KMS-11 (cell line): Measurements from ENCODE around the gene EPX.
A peak's percentile ranks its signal among the peaks of the same experiment; 100 is the strongest.

Source experiments
- H2AFZ ChIP-seq: fragments of 200-600 bp; sonication (generic); 2 replicates; pipeline ENCODE4 v1.6.1; 2016; ENCODE audit warnings: antibody characterized with exemption, mixed run types, low read depth
- H3K27ac ChIP-seq: fragments of 200-600 bp; sonication (generic); 2 replicates; pipeline ENCODE4 v1.6.1; 2016; ENCODE audit warnings: mild to moderate bottlenecking, mixed run types
- H3K27me3 ChIP-seq: fragments of 200-600 bp; sonication (generic); 2 replicates; pipeline ENCODE4 v1.6.1; 2017; ENCODE audit warnings: mild to moderate bottlenecking, low read depth, mixed run types, moderate library complexity; ENCODE audit not compliant: insufficient read depth
- H3K36me3 ChIP-seq: fragments of 200-600 bp; sonication (generic); 2 replicates; pipeline ENCODE4 v1.6.1; 2017; ENCODE audit warnings: mild to moderate bottlenecking, mixed run types; ENCODE audit not compliant: insufficient read depth
- H3K4me1 ChIP-seq: fragments of 200-600 bp; sonication (generic); 2 replicates; pipeline ENCODE4 v1.6.1; 2016; ENCODE audit warnings: mild to moderate bottlenecking, low read depth, mixed run types; ENCODE audit not compliant: poor library complexity, severe bottlenecking
- H3K4me2 ChIP-seq: fragments of 200-600 bp; sonication (generic); 2 replicates; pipeline ENCODE4 v1.7.0; 2016; ENCODE audit warnings: mild to moderate bottlenecking, mixed run types
- H3K4me3 ChIP-seq: fragments of 200-600 bp; sonication (generic); IDR thresholded peaks from 2 replicates; pipeline ENCODE4 v1.6.1; 2017; ENCODE audit warnings: low read depth, low read length, mixed read lengths; ENCODE audit not compliant: insufficient read depth
- H3K79me2 ChIP-seq: fragments of 200-600 bp; sonication (generic); 2 replicates; pipeline ENCODE4 v1.6.1; 2016; ENCODE audit warnings: low read depth, mixed run types; ENCODE audit not compliant: insufficient read depth
- H3K9ac ChIP-seq: fragments of 200-600 bp; sonication (generic); 2 replicates; pipeline ENCODE4 v1.6.1; 2016; ENCODE audit warnings: mild to moderate bottlenecking, mixed run types
- H4K20me1 ChIP-seq: fragments of 200-600 bp; sonication (generic); 2 replicates; pipeline ENCODE4 v1.6.1; 2016; ENCODE audit warnings: mild to moderate bottlenecking, mixed run types; ENCODE audit not compliant: insufficient read depth
- CTCF ChIP-seq: fragments of 200-600 bp; sonication (generic); conservative IDR thresholded peaks from 2 replicates; pipeline ENCODE4 v1.6.1; 2017; ENCODE audit warnings: low read depth, mild to moderate bottlenecking, antibody characterized with exemption, low read length, moderate library complexity, mixed read lengths

Gene EPX

GRCh38 chr17:58215685-58216084 is 23.2 kb downstream of the EPX start:
- Histone ChIP-seq H3K4me1 (peaks cover 8% of the 10 kb centered on the region), H3K4me2 (no peak overlapping the region), H2AFZ (no peak overlapping the region), H4K20me1 (no peaks in the 10 kb centered on the region), H3K27me3 (no peaks in the 10 kb centered on the region), H3K9ac (no peak overlapping the region), H3K4me3 (no peak overlapping the region), H3K79me2 (no peaks in the 10 kb centered on the region), H3K27ac (no peak overlapping the region), H3K36me3 (no peaks in the 10 kb centered on the region)
- TF ChIP-seq CTCF: peak; percentile 22; the same call in 1 of the 2 replicates

GRCh38 chr17:58217766-58218165 is 25.2 kb downstream of the EPX start:
- H3K27ac ChIP-seq: no peak overlapping the region
- no peaks in the 10 kb centered on the region for H3K79me2 ChIP-seq
- peaks cover 8% of the 10 kb centered on the region for H3K4me1 ChIP-seq
- H3K36me3 ChIP-seq: no peaks in the 10 kb centered on the region
- no peaks in the 10 kb centered on the region for H4K20me1 ChIP-seq
- no peak overlapping the region for H3K9ac ChIP-seq
- H2AFZ ChIP-seq: no peak overlapping the region
- H3K27me3 ChIP-seq: no peaks in the 10 kb centered on the region
- H3K4me3 ChIP-seq: no peak overlapping the region
- TF ChIP-seq CTCF: no peak
- H3K4me2 ChIP-seq: no peak overlapping the region

GRCh38 chr17:58219007-58219788 is 26.7 kb downstream of the EPX start, which contains the start of gene MKS1:
Gene MKS1, minus strand, starts transcription at chr17:58219255. Its CDS starts 25 bp downstream, at chr17:58219230.
- no peak within 1 kb of the TSS for H3K4me3 ChIP-seq
- no peaks in the 10 kb centered on the region for H3K79me2 ChIP-seq
- peak within 1 kb of the TSS; percentile 99 for H2AFZ ChIP-seq
- H3K9ac ChIP-seq: peak within 1 kb of the TSS; percentile 58
- peak within 1 kb of the TSS; percentile 55 for H3K27ac ChIP-seq
- peaks cover 8% of the 10 kb centered on the region for H3K4me1 ChIP-seq
- no peaks in the 10 kb centered on the region for H3K36me3 ChIP-seq
- H3K4me2 ChIP-seq: peak within 1 kb of the TSS; percentile 99
- peak; percentile 54 for TF ChIP-seq CTCF
- no peaks in the 10 kb centered on the region for H3K27me3 ChIP-seq
- H4K20me1 ChIP-seq: no peaks in the 10 kb centered on the region

- Histone ChIP-seq H3K79me2 (no peaks in the 10 kb centered on the region), H3K4me2 (peak overlapping the region; percentile 99), H2AFZ (peak overlapping the region; percentile 99), H4K20me1 (no peaks in the 10 kb centered on the region), H3K27me3 (no peaks in the 10 kb centered on the region), H3K4me3 (no peak overlapping the region), H3K27ac (peak overlapping the region; percentile 55), H3K36me3 (no peaks in the 10 kb centered on the region), H3K9ac (peak overlapping the region; percentile 58), H3K4me1 (peaks cover 8% of the 10 kb centered on the region)
- no peak for TF ChIP-seq CTCF
These were observed 27.3 kb downstream of the EPX start for GRCh38 chr17:58219789-58220183.
